ENCODE results near the gene POU2F1.

DNA sequence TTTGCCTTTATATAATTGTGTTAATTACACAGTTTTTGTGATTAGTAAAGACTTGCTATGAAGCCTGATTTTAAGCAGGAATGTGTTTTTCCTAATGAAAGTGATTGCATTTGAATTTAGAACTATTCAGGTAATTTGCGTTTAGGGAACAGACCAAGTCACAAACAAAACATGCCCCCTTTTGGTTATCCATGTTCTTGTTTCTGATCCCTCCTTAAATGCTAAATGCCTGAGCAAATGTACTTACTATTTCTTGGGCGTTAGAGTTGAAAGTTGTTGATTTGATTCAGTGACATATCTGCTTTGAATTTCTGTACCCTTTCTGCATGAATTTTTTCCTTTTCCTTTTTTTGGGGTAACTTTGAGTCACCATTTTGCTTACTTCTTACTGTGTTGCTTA, 5.2 kb downstream of the POU2F1 start:
- TF ChIP-seq, protein P1, sequence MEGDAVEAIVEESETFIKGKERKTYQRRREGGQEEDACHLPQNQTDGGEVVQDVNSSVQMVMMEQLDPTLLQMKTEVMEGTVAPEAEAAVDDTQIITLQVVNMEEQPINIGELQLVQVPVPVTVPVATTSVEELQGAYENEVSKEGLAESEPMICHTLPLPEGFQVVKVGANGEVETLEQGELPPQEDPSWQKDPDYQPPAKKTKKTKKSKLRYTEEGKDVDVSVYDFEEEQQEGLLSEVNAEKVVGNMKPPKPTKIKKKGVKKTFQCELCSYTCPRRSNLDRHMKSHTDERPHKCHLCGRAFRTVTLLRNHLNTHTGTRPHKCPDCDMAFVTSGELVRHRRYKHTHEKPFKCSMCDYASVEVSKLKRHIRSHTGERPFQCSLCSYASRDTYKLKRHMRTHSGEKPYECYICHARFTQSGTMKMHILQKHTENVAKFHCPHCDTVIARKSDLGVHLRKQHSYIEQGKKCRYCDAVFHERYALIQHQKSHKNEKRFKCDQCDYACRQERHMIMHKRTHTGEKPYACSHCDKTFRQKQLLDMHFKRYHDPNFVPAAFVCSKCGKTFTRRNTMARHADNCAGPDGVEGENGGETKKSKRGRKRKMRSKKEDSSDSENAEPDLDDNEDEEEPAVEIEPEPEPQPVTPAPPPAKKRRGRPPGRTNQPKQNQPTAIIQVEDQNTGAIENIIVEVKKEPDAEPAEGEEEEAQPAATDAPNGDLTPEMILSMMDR (IDR thresholded peaks at IDR 0.05): no peak
- TF ChIP-seq POLR2A (IDR thresholded peaks at IDR 0.05): no peak

All from ovary (tissue), 3 donors.